ENCODE results near the gene ALDH1A1.

DNA sequence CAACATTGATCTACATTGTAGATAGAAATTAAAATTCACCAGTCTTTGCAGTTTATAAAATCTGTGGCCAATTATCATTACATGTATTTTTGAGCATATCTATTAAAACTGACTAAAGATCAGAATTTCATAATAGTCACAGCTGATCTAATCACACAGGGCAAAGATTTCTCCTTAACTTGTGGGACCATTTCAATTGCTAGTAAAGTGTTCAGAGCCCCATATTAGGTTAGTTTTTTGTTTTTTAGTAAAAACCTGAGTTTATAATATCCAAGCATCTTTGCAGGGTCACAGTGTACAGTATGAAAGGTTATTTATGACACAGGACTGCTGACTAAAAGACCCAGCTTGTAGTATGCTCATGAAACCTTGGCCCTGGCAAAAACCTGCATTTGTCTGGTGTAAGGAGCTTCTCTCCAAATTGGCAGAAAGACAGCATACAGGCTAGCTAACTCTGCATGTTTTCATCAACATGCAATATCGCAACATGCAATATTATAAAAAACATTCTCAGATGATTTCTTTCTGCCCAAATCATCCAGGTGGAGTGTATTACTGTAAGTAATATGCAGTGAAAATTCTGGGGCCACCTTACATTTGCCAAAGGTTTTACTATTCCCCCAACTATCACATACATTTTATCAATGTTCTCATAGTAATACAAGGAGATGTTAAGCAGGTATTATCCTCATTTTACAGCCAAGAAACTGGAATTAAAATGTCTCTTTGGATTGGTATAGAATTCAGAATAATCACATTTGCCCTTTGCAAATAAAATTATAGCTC is 37.7 kb upstream of the ALDH1A1 start:
- TF ChIP-seq CTCF (IDR thresholded peaks at IDR 0.05): no peak
- TF ChIP-seq POLR2A (IDR thresholded peaks at IDR 0.05): no peak

Measured in Peyer's patch (tissue), 4 donors.